Measurements from ENCODE around the gene C1QA. TPM values are rescaled to one million over a fixed set of nuclear protein-coding genes. Genes with fewer than 3 reads are reported as not detected.

C1QA gene
- total RNA-seq, 1 experiment from 2014 or later, result not detected

DNA sequence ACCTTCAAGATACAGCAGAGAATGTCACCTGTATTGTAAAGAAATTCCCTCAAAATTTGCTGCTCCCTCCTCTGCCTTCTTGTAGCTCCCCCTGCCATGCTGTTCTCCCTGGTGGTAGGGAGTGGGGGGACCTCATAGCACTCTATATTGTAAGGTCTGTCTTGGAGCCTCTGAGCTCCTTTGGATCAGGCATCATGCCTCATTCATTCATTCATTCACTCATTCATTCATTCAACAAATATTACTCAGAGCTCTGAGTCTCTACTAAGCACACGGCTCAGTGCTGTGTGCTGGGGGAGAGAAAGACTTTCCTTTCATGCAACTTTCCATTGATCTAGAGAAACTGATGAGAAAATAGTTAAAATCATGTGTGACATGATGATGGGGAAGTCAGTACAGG lies 47.1 kb downstream of the C1QA start:
- intact Hi-C loops (cut with micrococcal nuclease; ENCODE audit: unreplicated experiment), result no loop called here
- Histone ChIP-seq H3K36me3 (ENCODE audit: low read depth) (no peaks in the 10 kb centered on the region), H4K20me1 (ENCODE audit: insufficient read depth) (no peaks in the 10 kb centered on the region), H3K27me3 (ENCODE audit: insufficient read depth, low read depth) (no peaks in the 10 kb centered on the region), H3F3A (ENCODE audit: insufficient read depth, low read depth) (peaks cover 6% of the 10 kb centered on the region; the same call in 1 of the 2 replicates), H3K79me2 (ENCODE audit: low read depth) (no peaks in the 10 kb centered on the region), H3K4me2 (no peak overlapping the region), H3K4me1 (replicated peaks; ENCODE audit: insufficient read depth) (no peaks in the 10 kb centered on the region), H3K9me2 (ENCODE audit: insufficient read depth) (no peaks in the 10 kb centered on the region), H3K9me3 (ENCODE audit: insufficient read depth, low read depth) (no peaks in the 10 kb centered on the region), H3K27ac (no peak overlapping the region), H3K4me3 (no peak overlapping the region), H2AFZ (no peak overlapping the region)
- ChIA-PET POLR2A (ENCODE audit: unreplicated experiment) (no interaction called here), CTCF (interaction anchor here (0.5 kb wide), 1 partner anchor 60 kb away, joined by 3 read pairs; no protein-coding TSS in a partner anchor)
- TF ChIP-seq, protein P1, sequence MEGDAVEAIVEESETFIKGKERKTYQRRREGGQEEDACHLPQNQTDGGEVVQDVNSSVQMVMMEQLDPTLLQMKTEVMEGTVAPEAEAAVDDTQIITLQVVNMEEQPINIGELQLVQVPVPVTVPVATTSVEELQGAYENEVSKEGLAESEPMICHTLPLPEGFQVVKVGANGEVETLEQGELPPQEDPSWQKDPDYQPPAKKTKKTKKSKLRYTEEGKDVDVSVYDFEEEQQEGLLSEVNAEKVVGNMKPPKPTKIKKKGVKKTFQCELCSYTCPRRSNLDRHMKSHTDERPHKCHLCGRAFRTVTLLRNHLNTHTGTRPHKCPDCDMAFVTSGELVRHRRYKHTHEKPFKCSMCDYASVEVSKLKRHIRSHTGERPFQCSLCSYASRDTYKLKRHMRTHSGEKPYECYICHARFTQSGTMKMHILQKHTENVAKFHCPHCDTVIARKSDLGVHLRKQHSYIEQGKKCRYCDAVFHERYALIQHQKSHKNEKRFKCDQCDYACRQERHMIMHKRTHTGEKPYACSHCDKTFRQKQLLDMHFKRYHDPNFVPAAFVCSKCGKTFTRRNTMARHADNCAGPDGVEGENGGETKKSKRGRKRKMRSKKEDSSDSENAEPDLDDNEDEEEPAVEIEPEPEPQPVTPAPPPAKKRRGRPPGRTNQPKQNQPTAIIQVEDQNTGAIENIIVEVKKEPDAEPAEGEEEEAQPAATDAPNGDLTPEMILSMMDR (conservative IDR thresholded peaks at IDR 0.05), result no peak
- TF ChIP-seq EZH2 (IDR thresholded peaks at IDR 0.05; ENCODE audit: low read depth), result no peak
- no peak for DNase-seq
- no TSS peak for BruUV-seq (replicated peaks)

DNA sequence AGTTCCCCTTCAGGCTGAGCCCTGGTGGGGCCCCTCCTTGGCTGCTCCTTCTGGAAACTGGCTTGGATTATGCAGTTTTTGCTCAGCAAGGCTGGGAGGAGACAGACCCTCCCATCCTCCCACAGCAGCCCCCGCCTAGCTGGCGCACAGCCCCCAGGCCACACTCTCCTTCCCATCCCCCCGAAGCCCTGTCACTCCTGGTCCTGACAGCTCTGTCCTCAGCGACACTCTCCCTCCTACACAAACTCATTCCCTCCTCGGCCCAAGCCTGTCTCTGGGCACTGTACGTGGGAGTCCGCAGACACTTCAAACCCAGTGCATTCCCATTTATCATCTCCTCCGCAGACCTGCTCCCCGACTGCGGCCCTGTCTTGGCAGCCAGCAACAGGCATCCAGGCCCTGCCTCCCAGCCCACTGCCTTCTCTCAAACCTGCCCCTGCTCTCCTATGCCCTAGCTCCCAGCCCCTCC lies 49.2 kb downstream of the C1QA start:
- intact Hi-C loops (cut with micrococcal nuclease; ENCODE audit: unreplicated experiment), result no loop called here
- no TSS peak for BruUV-seq (replicated peaks)
- Histone ChIP-seq H3F3A (ENCODE audit: insufficient read depth, low read depth) (peaks cover 16% of the 10 kb centered on the region), H3K27ac (no peak overlapping the region), H3K9me2 (ENCODE audit: insufficient read depth) (no peaks in the 10 kb centered on the region), H3K4me1 (replicated peaks; ENCODE audit: insufficient read depth) (peaks cover 11% of the 10 kb centered on the region), H3K27me3 (ENCODE audit: insufficient read depth, low read depth) (no peaks in the 10 kb centered on the region), H3K79me2 (ENCODE audit: low read depth) (no peaks in the 10 kb centered on the region), H3K4me2 (no peak overlapping the region), H4K20me1 (ENCODE audit: insufficient read depth) (no peaks in the 10 kb centered on the region), H2AFZ (no peak overlapping the region), H3K36me3 (ENCODE audit: low read depth) (no peaks in the 10 kb centered on the region), H3K4me3 (no peak overlapping the region), H3K9me3 (ENCODE audit: insufficient read depth, low read depth) (no peaks in the 10 kb centered on the region)
- TF ChIP-seq, protein P1 (conservative IDR thresholded peaks at IDR 0.05), result no peak
- no peak for TF ChIP-seq EZH2 (IDR thresholded peaks at IDR 0.05; ENCODE audit: low read depth)
- CTCF ChIA-PET, result no interaction called here
- POLR2A ChIA-PET (ENCODE audit: unreplicated experiment), result no interaction called here
- DNase-seq, result no peak

DNA sequence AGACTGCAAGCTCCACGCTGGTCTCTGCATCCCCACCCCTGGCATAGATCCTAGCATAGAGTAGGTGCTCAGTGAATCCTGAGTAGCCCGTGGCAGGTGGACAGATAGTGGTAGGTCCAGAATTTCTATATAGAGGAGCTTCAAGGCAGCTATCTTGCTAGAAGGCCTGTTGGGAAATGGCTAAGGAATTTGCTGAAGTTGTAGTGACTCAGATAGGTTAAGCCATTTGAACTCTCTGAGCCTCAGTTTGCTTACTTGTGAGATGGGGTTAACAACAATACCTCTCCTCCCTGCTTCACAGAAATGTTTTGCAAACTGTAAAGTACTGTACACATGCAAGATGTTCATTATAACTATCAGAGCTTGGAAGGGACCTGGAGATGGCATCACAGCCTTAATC lies 50.8 kb downstream of the C1QA start:
- H3K79me2 ChIP-seq (ENCODE audit: low read depth), result no peaks in the 10 kb centered on the region
- no peaks in the 10 kb centered on the region for H3K36me3 ChIP-seq (ENCODE audit: low read depth)
- no peaks in the 10 kb centered on the region for H4K20me1 ChIP-seq (ENCODE audit: insufficient read depth)
- H3K4me3 ChIP-seq, result no peak overlapping the region
- ChIA-PET POLR2A (ENCODE audit: unreplicated experiment) (no interaction called here), CTCF (no interaction called here)
- BruUV-seq (replicated peaks), result no TSS peak
- H3K27me3 ChIP-seq (ENCODE audit: insufficient read depth, low read depth), result no peaks in the 10 kb centered on the region
- no peak overlapping the region for H3K4me2 ChIP-seq
- no peak for TF ChIP-seq EZH2 (IDR thresholded peaks at IDR 0.05; ENCODE audit: low read depth)
- TF ChIP-seq, protein P1 (conservative IDR thresholded peaks at IDR 0.05), result no peak
- intact Hi-C loops (cut with micrococcal nuclease; ENCODE audit: unreplicated experiment), result no loop called here
- peaks cover 11% of the 10 kb centered on the region for H3K4me1 ChIP-seq (replicated peaks; ENCODE audit: insufficient read depth)
- no peak overlapping the region for H3K27ac ChIP-seq
- no peak for DNase-seq
- no peak overlapping the region for H2AFZ ChIP-seq
- H3K9me3 ChIP-seq (ENCODE audit: insufficient read depth, low read depth), result no peaks in the 10 kb centered on the region
- no peaks in the 10 kb centered on the region for H3K9me2 ChIP-seq (ENCODE audit: insufficient read depth)
- H3F3A ChIP-seq (ENCODE audit: insufficient read depth, low read depth), result peaks cover 16% of the 10 kb centered on the region
